A549 treated with ZK216348 at 1 μM for 4 hours (cell line): ENCODE results near the gene SETD6. TPM values are rescaled to one million over a fixed set of nuclear protein-coding genes. Genes with fewer than 3 reads are reported as not detected.

ENCODE experiments used
- total RNA-seq: library from RNA; stranded (reverse); fragments of 200-300 nt; extraction: Qiagen RNA extraction; gene quantifications from 5 replicates; pipeline ENCODE4 v1.2.3, GENCODE V29; 2022; ENCODE audit warnings: low read depth

Gene SETD6
- 11.5 to 17.3 TPM (median 14.2 TPM) in 5 replicates for total RNA-seq

GRCh38 chr16:58515125-58515870 lies at the start of gene SETD6:
Gene SETD6, plus strand, starts transcription at chr16:58515517. Its CDS starts 21 bp downstream, at chr16:58515538.

GRCh38 chr16:58499615-58500351 lies 15.5 kb upstream of the SETD6 start, which contains the start of gene NDRG4:
Gene NDRG4, plus strand, starts transcription at chr16:58500143. Its CDS starts 106 bp downstream, at chr16:58500249.

Other genes starting within 250 kb of the SETD6 start
- not detected in 5 replicates for gene PRSS54, start 220.5 kb upstream of the SETD6 start, total RNA-seq
- gene GINS3, start 123.0 kb upstream of the SETD6 start, total RNA-seq, result 20.2 to 22.4 TPM (median 21.6 TPM) in 5 replicates
- 22.3 to 27.5 TPM (median 23.6 TPM) in 5 replicates for gene NDRG4, start 15.4 kb upstream of the SETD6 start, total RNA-seq
- gene CNOT1, start 114.3 kb downstream of the SETD6 start, total RNA-seq, result 130 to 176 TPM (median 144 TPM) in 5 replicates
- gene SLC38A7, start 169.3 kb downstream of the SETD6 start, total RNA-seq, result 18.2 to 22.2 TPM (median 18.7 TPM) in 5 replicates
- gene GOT2, start 218.8 kb downstream of the SETD6 start, total RNA-seq, result 164 to 183 TPM (median 175 TPM) in 5 replicates